ENCODE data around the gene NAALADL1. TPM values are rescaled to one million over a fixed set of nuclear protein-coding genes. Genes with fewer than 3 reads are reported as not detected.

Gene NAALADL1
- total and polyA plus RNA-seq, 2 of the 4 experiments (the other 2 are of a cell fraction) = 3.8 to 5.8 TPM

DNA sequence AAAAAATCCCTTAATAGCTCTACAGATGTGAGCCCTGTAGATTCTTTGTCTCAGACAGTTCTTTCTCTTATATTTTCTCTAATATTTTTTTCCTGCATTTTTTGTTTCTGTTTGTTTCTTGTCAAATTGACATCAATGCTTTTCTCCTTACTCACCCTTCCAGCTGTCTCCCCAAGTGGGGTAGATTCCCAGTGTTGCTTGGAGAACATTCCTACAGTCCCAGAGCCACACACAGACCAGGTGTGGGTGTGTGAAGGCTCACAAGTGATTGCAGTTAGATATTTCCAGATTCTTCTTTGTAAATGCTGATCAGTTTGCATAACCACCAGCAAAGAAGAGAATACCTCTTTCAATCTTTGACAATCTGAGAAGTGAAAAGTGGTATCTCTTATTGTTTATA is 45.1 kb upstream of the NAALADL1 start:
- Histone ChIP-seq H3K4me2 (ENCODE audit: low read depth, low read length) (no peak overlapping the region), H4K5ac (ENCODE audit: low read depth, low read length) (no peak overlapping the region), H4K8ac (ENCODE audit: low read depth in 2 of 2, low read length in 2 of 2) (no peak overlapping the region), H2AK9ac (replicated peaks; ENCODE audit: low read depth, low read length, poor library complexity) (no peak overlapping the region), H3K14ac (replicated peaks; ENCODE audit: low read depth, low read length) (no peak overlapping the region), H2BK120ac (ENCODE audit: low read depth, low read length) (no peak overlapping the region), H4K20me1 (ENCODE audit: insufficient read depth, low read length) (peaks cover 3% of the 10 kb centered on the region; the same call in 1 of the 2 replicates), H2AK5ac (ENCODE audit: low read depth, low read length) (no peak overlapping the region), H3K9me3 (ENCODE audit: control insufficient read depth, insufficient read depth, low read length) (no peaks in the 10 kb centered on the region), H4K91ac (ENCODE audit: insufficient read depth, low read depth, low read length) (no peak overlapping the region), H3K27ac (ENCODE audit: insufficient read depth, low read length) (no peak overlapping the region), H3K18ac (ENCODE audit: low read depth, low read length) (no peak overlapping the region), H3K4me1 (ENCODE audit: control insufficient read depth, insufficient read depth, low read length) (peaks cover 4% of the 10 kb centered on the region), H3K27me3 (ENCODE audit: control insufficient read depth, insufficient read depth, low read length) (no peaks in the 10 kb centered on the region), H2BK20ac (ENCODE audit: low read depth, low read length) (no peak overlapping the region), H3K9ac (ENCODE audit: low read depth, low read length) (no peak overlapping the region), H3K4ac (ENCODE audit: low read depth, low read length) (no peak overlapping the region), H3K23ac (ENCODE audit: low read depth, low read length) (no peak overlapping the region), H3K79me1 (ENCODE audit: low read depth in 1 of 2, low read length in 2 of 2) (peaks cover 13 to 46% of the 10 kb centered on the region in 2 experiments), H2BK5ac (ENCODE audit: low read depth, low read length, poor library complexity, severe bottlenecking) (no peak overlapping the region), H2AFZ (replicated peaks; ENCODE audit: low read length, poor library complexity) (no peak overlapping the region), H2BK15ac (ENCODE audit: low read depth, low read length) (no peak overlapping the region), H3K56ac (ENCODE audit: extremely low read depth, insufficient read depth, low read length) (no peak overlapping the region), H3K9me1 (ENCODE audit: insufficient read depth, low read length) (peaks cover 11% of the 10 kb centered on the region), H3K4me3 (ENCODE audit: insufficient read depth, low read depth, low read length) (no peak overlapping the region), H3K36me3 (ENCODE audit: control insufficient read depth, insufficient read depth, low read length) (peaks cover 5% of the 10 kb centered on the region)
- dilution Hi-C loops (cut with HindIII; ENCODE audit: low sequenced_read_pairs, unreplicated experiment) = no loop called here
- BruUV-seq (replicated peaks) = no TSS peak
- no peak for ATAC-seq (ENCODE audit: low read depth)
- ChIA-PET POLR2A (ENCODE audit: unreplicated experiment) (no interaction called here), CTCF (no interaction called here)
- no peak for TF ChIP-seq BHLHE40 (IDR thresholded peaks at IDR 0.05; ENCODE audit: low read depth, low read length)
- no peak for TF ChIP-seq POLR2A (IDR thresholded peaks at IDR 0.05; ENCODE audit: low read depth, low read length)
- TF ChIP-seq, protein P1, sequence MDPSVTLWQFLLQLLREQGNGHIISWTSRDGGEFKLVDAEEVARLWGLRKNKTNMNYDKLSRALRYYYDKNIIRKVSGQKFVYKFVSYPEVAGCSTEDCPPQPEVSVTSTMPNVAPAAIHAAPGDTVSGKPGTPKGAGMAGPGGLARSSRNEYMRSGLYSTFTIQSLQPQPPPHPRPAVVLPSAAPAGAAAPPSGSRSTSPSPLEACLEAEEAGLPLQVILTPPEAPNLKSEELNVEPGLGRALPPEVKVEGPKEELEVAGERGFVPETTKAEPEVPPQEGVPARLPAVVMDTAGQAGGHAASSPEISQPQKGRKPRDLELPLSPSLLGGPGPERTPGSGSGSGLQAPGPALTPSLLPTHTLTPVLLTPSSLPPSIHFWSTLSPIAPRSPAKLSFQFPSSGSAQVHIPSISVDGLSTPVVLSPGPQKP (IDR thresholded peaks at IDR 0.05; ENCODE audit: borderline replicate concordance, low read depth, low read length) = no peak
- TF ChIP-seq SMC3 (IDR thresholded peaks at IDR 0.05; ENCODE audit: low read depth, low read length) = no peak
- no peak for TF ChIP-seq RCOR1 (IDR thresholded peaks at IDR 0.05; ENCODE audit: insufficient replicate concordance, low read length)
- TF ChIP-seq MXI1 (IDR thresholded peaks at IDR 0.05; ENCODE audit: borderline replicate concordance, low read depth, low read length) = no peak
- no peak for TF ChIP-seq RFX5 (IDR thresholded peaks at IDR 0.05; ENCODE audit: low read depth, low read length)
- no peak for TF ChIP-seq RAD21 (IDR thresholded peaks at IDR 0.05; ENCODE audit: low read length)
- TF ChIP-seq CEBPB (IDR thresholded peaks at IDR 0.05; ENCODE audit: low read depth, low read length) = no peak
- TF ChIP-seq, protein P2, sequence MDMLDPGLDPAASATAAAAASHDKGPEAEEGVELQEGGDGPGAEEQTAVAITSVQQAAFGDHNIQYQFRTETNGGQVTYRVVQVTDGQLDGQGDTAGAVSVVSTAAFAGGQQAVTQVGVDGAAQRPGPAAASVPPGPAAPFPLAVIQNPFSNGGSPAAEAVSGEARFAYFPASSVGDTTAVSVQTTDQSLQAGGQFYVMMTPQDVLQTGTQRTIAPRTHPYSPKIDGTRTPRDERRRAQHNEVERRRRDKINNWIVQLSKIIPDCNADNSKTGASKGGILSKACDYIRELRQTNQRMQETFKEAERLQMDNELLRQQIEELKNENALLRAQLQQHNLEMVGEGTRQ (IDR thresholded peaks at IDR 0.05; ENCODE audit: low read depth, low read length) = no peak
- no peak for TF ChIP-seq MAFK (IDR thresholded peaks at IDR 0.05; ENCODE audit: low read depth, low read length)
- TF ChIP-seq FOS (IDR thresholded peaks at IDR 0.05; ENCODE audit: low read depth, low read length) = no peak
- no peak for TF ChIP-seq NFE2L2 (IDR thresholded peaks at IDR 0.05; ENCODE audit: low read depth, low read length)
- TF ChIP-seq, protein P3, sequence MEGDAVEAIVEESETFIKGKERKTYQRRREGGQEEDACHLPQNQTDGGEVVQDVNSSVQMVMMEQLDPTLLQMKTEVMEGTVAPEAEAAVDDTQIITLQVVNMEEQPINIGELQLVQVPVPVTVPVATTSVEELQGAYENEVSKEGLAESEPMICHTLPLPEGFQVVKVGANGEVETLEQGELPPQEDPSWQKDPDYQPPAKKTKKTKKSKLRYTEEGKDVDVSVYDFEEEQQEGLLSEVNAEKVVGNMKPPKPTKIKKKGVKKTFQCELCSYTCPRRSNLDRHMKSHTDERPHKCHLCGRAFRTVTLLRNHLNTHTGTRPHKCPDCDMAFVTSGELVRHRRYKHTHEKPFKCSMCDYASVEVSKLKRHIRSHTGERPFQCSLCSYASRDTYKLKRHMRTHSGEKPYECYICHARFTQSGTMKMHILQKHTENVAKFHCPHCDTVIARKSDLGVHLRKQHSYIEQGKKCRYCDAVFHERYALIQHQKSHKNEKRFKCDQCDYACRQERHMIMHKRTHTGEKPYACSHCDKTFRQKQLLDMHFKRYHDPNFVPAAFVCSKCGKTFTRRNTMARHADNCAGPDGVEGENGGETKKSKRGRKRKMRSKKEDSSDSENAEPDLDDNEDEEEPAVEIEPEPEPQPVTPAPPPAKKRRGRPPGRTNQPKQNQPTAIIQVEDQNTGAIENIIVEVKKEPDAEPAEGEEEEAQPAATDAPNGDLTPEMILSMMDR (conservative IDR thresholded peaks at IDR 0.05; ENCODE audit: low read depth, low read length) = no peak
- TF ChIP-seq MAZ (IDR thresholded peaks at IDR 0.05; ENCODE audit: borderline replicate concordance, low read depth, low read length) = no peak
- no peak for TF ChIP-seq CHD1 (IDR thresholded peaks at IDR 0.05; ENCODE audit: low read depth, low read length)
- DNase-seq = no peak
- in situ Hi-C loops (cut with MboI; ENCODE audit: low sequenced_read_pairs) = no loop called here
- intact Hi-C loops (cut with micrococcal nuclease) = no loop called here
